ENCODE results near the gene ING5.

DNA sequence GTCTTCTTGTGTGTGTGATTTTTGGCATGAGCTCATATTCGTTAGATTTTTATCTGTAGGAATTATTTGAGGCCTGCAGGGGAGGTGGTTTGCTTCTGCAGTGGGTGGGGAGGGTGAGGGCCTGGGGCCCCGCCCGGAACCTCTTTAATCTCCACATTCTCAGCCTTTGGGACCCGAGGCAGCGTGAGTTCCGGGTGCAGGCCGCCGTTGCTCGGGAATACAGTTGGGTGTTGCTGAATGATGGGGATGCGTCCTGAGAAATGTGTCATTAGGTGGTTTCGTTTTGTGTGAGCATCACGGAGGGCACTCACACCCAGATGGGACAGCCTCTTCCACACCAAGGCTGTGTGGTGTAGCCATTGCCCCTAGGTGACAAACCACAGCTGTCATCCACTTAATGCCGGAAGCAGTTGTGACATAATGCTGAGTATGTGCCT lies 61.1 kb downstream of the ING5 start:
- TF ChIP-seq, protein P1, sequence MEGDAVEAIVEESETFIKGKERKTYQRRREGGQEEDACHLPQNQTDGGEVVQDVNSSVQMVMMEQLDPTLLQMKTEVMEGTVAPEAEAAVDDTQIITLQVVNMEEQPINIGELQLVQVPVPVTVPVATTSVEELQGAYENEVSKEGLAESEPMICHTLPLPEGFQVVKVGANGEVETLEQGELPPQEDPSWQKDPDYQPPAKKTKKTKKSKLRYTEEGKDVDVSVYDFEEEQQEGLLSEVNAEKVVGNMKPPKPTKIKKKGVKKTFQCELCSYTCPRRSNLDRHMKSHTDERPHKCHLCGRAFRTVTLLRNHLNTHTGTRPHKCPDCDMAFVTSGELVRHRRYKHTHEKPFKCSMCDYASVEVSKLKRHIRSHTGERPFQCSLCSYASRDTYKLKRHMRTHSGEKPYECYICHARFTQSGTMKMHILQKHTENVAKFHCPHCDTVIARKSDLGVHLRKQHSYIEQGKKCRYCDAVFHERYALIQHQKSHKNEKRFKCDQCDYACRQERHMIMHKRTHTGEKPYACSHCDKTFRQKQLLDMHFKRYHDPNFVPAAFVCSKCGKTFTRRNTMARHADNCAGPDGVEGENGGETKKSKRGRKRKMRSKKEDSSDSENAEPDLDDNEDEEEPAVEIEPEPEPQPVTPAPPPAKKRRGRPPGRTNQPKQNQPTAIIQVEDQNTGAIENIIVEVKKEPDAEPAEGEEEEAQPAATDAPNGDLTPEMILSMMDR (IDR thresholded peaks at IDR 0.05; ENCODE audit: low read depth, low read length, poor library complexity, severe bottlenecking): no peak
- TF ChIP-seq EZH2phosphoT487 (IDR thresholded peaks at IDR 0.05; ENCODE audit: borderline replicate concordance, low read length): no peak
